ENCODE measurements around the gene MAGI2.

DNA sequence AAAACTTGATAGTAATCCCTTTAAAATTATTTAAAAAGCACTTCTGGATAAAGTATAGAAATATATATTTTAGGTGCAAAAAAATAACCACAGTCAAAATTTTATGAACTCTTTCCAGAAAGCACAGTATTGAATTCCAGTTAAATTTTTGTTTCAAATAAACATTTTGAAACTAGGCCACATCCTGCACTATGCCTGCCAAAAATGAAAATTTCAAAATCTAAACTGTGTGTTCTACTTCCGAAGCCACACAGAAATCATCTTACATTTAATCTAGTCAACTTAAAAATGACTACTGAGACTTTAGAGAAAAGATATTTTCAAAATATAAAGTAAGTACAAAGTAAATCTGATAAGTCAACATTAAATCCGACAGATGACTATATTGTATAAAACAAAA, 50.0 kb downstream of the MAGI2 start:
- TF ChIP-seq, protein P1, sequence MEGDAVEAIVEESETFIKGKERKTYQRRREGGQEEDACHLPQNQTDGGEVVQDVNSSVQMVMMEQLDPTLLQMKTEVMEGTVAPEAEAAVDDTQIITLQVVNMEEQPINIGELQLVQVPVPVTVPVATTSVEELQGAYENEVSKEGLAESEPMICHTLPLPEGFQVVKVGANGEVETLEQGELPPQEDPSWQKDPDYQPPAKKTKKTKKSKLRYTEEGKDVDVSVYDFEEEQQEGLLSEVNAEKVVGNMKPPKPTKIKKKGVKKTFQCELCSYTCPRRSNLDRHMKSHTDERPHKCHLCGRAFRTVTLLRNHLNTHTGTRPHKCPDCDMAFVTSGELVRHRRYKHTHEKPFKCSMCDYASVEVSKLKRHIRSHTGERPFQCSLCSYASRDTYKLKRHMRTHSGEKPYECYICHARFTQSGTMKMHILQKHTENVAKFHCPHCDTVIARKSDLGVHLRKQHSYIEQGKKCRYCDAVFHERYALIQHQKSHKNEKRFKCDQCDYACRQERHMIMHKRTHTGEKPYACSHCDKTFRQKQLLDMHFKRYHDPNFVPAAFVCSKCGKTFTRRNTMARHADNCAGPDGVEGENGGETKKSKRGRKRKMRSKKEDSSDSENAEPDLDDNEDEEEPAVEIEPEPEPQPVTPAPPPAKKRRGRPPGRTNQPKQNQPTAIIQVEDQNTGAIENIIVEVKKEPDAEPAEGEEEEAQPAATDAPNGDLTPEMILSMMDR (IDR thresholded peaks at IDR 0.05) = no peak
- TF ChIP-seq POLR2A (IDR thresholded peaks at IDR 0.05) = no peak
